ENCODE data around the gene TOM1L2.
A peak's percentile ranks its signal among the peaks of the same experiment; 100 is the strongest.

The TOM1L2 gene

GRCh38 chr17:17831208-17832031 is 140.8 kb downstream of the TOM1L2 start:
- no peak for DNase-seq

- no peak for DNase-seq
Measured at GRCh38 chr17:17830740-17831207, 141.4 kb downstream of the TOM1L2 start.

GRCh38 chr17:17830269-17830567 is 142.0 kb downstream of the TOM1L2 start:
- no peak for DNase-seq

GRCh38 chr17:17827826-17828621 is 144.2 kb downstream of the TOM1L2 start:
- peak in 1 of 3 experiments; percentile 33 for DNase-seq

GRCh38 chr17:17826942-17827785 is 145.0 kb downstream of the TOM1L2 start:
- no peak for DNase-seq

- no peak for DNase-seq
Measured at GRCh38 chr17:17826342-17826713, 145.9 kb downstream of the TOM1L2 start.

GRCh38 chr17:17824783-17825614 is 147.2 kb downstream of the TOM1L2 start:
- DNase-seq: peak in 1 of 3 experiments; percentile 6

GRCh38 chr17:17824119-17824782 is 147.9 kb downstream of the TOM1L2 start:
- DNase-seq: no peak

GRCh38 chr17:17823433-17824118 is 148.6 kb downstream of the TOM1L2 start:
- peak; percentile 82 to 94 (median 89) for DNase-seq

GRCh38 chr17:17822616-17823015 is 149.6 kb downstream of the TOM1L2 start:
- DNase-seq: no peak

- DNase-seq: no peak
Measured at GRCh38 chr17:17822189-17822588, 150.0 kb downstream of the TOM1L2 start.

- DNase-seq: no peak
Measured at GRCh38 chr17:17820463-17821158, 151.6 kb downstream of the TOM1L2 start.

GRCh38 chr17:17820046-17820445 is 152.2 kb downstream of the TOM1L2 start:
- no peak for DNase-seq

GRCh38 chr17:17819561-17819995 is 152.6 kb downstream of the TOM1L2 start:
- DNase-seq: no peak

GRCh38 chr17:17819111-17819510 is 153.1 kb downstream of the TOM1L2 start:
- no peak for DNase-seq

- DNase-seq: peak in 1 of 3 experiments; percentile 27
Measured at GRCh38 chr17:17818088-17818526, 154.1 kb downstream of the TOM1L2 start.

GRCh38 chr17:17817552-17817947 is 154.7 kb downstream of the TOM1L2 start:
- no peak for DNase-seq

- no peak for DNase-seq
Measured at GRCh38 chr17:17816831-17817551, 155.2 kb downstream of the TOM1L2 start.

GRCh38 chr17:17816240-17816814 is 155.9 kb downstream of the TOM1L2 start:
- no peak for DNase-seq

All from NCI-H1417 (cell line).